Natural killer cell (primary cell): ENCODE measurements around the gene PCP4. TPM values are rescaled to one million over a fixed set of nuclear protein-coding genes. Genes with fewer than 3 reads are reported as not detected.

Experiments
- ATAC-seq, 3 donors: fragments of 150-1000 bp in 2 of 3; fragments of 200-7000 bp in 1 of 3; cut with Tn5 transposase; 1 replicate in 1 of 3; 2 replicates in 2 of 3; pipeline ENCODE4 v1.10.0; 2021; ENCODE audit warnings: mild to moderate bottlenecking in 2 of 3, moderate library complexity in 2 of 3
- DNase-seq, 2 donors: peaks; one replicate each; pipeline versions ENCODE4 v3.0.0 to v3.0.0-alpha.2; 2013 to 2021; ENCODE audit warnings: mixed read lengths in 1 of 2
- H3K27ac ChIP-seq: one replicate; pipeline ENCODE4 v1.5.1; 2013; ENCODE audit warnings: mild to moderate bottlenecking, low read length
- H3K27me3 ChIP-seq: one replicate; pipeline ENCODE4 v1.6.1; 2013; ENCODE audit warnings: low read length; ENCODE audit not compliant: control insufficient read depth, insufficient read depth
- H3K36me3 ChIP-seq: one replicate; pipeline ENCODE4 v1.6.1; 2013; ENCODE audit warnings: low read length; ENCODE audit not compliant: control insufficient read depth, insufficient read depth
- H3K4me1 ChIP-seq: one replicate; pipeline ENCODE4 v1.6.1; 2013; ENCODE audit warnings: low read length; ENCODE audit not compliant: control insufficient read depth, insufficient read depth
- H3K4me3 ChIP-seq: one replicate; pipeline ENCODE4 v1.5.1; 2013; ENCODE audit warnings: low read length
- H3K9me3 ChIP-seq: one replicate; pipeline ENCODE4 v1.6.1; 2013; ENCODE audit warnings: low read length; ENCODE audit not compliant: control insufficient read depth, insufficient read depth
- H3K27ac Mint-ChIP-seq, 2 donors: one replicate each; pipeline ENCODE4 v1.8.0; 2022; ENCODE audit warnings: mild to moderate bottlenecking in 2 of 2, mixed read lengths in 2 of 2, moderate library complexity in 1 of 2
- H3K27me3 Mint-ChIP-seq, 2 donors: one replicate each; pipeline ENCODE4 v1.8.0; 2022; ENCODE audit warnings: low read depth in 2 of 2, mixed read lengths in 2 of 2
- H3K36me3 Mint-ChIP-seq: one replicate; pipeline ENCODE4 v1.8.0; 2022; ENCODE audit warnings: mixed read lengths
- H3K4me1 Mint-ChIP-seq, 2 donors: one replicate each; pipeline ENCODE4 v1.8.0; 2022; ENCODE audit warnings: mixed read lengths in 2 of 2
- H3K4me3 Mint-ChIP-seq: one replicate; pipeline ENCODE4 v1.8.0; 2022; ENCODE audit warnings: mild to moderate bottlenecking, moderate library complexity, mixed read lengths
- H3K9me3 Mint-ChIP-seq, 2 donors: one replicate each; pipeline ENCODE4 v1.8.0; 2022; ENCODE audit warnings: mixed read lengths in 2 of 2
- WGBS: methylation state at CpG from one replicate; pipeline ENCODE4 v1.1.7; 2013; ENCODE audit warnings: missing lambda C conversion rate; ENCODE audit not compliant: insufficient coverage; 5-methylcytosine and 5-hydroxymethylcytosine counted together
- intact Hi-C: fragments of 100-400 bp; cut with micrococcal nuclease; formaldehyde crosslinking; loops from one replicate; pipeline ENCODE4 v1.14.2; 2022
- total RNA-seq, 4 donors: library from RNA; stranded (reverse); fragments of 120-200 nt in 1 of 4; gene quantifications; one replicate each; pipeline versions ENCODE4 v1.2.3 to v1.2.4, GENCODE V29; 2013 to 2022
- TF ChIP-seq, protein P1 (sequence below): fragments of 200-600 bp; IDR thresholded peaks from one replicate; pipeline ENCODE4 v1.8.0; 2022; ENCODE audit warnings: antibody characterized with exemption

The PCP4 gene
- total RNA-seq, 3 donors from 2014 or later (not counting 1 experiment from before 2014, with no cell fraction given): not detected

DNA sequence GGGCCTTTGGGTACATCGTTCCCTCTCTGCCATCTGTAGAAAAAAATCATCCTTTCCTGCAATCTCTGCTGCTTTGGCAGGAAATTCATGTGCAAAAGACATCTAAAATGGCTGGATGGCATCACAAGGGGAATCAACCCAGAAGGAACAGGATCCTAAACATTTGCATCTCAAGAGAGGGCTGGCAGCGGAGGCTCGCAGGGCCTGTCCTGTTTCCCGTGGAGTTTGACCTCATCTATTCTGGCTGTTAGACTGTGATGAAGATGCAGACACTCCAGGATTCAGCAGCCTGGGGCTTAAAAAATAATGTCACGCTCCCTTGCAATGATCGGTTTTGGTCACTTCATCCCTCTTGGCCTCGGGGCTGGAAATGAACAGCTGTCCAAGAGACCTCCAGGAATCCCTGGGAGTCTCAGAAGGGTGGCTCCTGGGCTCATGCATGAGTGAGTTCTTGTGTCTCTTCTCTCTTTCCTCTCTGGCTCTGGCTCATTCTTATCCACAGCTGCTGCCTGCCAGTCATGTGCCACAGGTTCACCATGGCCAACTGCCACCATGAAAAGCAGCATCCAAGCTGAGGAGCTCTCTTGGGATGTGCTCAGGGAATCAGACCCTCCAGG lies 16.1 kb upstream of the PCP4 start:
- H3K4me3 Mint-ChIP-seq: no peak overlapping the region
- DNase-seq: no peak

GRCh38 chr21:39852021-39852721 lies 15.1 kb upstream of the PCP4 start:
- WGBS: 44% methylated on average over 5 of the region's 5 CpGs
- no peaks in the 10 kb centered on the region for H3K27me3 Mint-ChIP-seq

More for the DNA sequence above, 16.1 kb upstream of the PCP4 start:
- H3K9me3 Mint-ChIP-seq: peaks cover 0 to 5% of the 10 kb centered on the region in 2 donors
- H3K27ac Mint-ChIP-seq: no peak overlapping the region
- Histone ChIP-seq H3K9me3 (no peaks in the 10 kb centered on the region), H3K27me3 (no peaks in the 10 kb centered on the region), H3K4me1 (no peaks in the 10 kb centered on the region), H3K27ac (no peak overlapping the region), H3K4me3 (no peak overlapping the region), H3K36me3 (no peaks in the 10 kb centered on the region)
- H3K27me3 Mint-ChIP-seq: no peaks in the 10 kb centered on the region
- H3K4me1 Mint-ChIP-seq: no peaks in the 10 kb centered on the region
- TF ChIP-seq, protein P1, sequence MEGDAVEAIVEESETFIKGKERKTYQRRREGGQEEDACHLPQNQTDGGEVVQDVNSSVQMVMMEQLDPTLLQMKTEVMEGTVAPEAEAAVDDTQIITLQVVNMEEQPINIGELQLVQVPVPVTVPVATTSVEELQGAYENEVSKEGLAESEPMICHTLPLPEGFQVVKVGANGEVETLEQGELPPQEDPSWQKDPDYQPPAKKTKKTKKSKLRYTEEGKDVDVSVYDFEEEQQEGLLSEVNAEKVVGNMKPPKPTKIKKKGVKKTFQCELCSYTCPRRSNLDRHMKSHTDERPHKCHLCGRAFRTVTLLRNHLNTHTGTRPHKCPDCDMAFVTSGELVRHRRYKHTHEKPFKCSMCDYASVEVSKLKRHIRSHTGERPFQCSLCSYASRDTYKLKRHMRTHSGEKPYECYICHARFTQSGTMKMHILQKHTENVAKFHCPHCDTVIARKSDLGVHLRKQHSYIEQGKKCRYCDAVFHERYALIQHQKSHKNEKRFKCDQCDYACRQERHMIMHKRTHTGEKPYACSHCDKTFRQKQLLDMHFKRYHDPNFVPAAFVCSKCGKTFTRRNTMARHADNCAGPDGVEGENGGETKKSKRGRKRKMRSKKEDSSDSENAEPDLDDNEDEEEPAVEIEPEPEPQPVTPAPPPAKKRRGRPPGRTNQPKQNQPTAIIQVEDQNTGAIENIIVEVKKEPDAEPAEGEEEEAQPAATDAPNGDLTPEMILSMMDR: no peak
- intact Hi-C loops: no loop called here
- WGBS: 83% methylated on average over 7 of the region's 7 CpGs
- no peaks in the 10 kb centered on the region for H3K36me3 Mint-ChIP-seq
- ATAC-seq: no peak

GRCh38 chr21:39852726-39853500 lies 14.3 kb upstream of the PCP4 start:
- no peak for ATAC-seq
- no peaks in the 10 kb centered on the region for H3K4me1 Mint-ChIP-seq
- peaks cover 0 to 3% of the 10 kb centered on the region in 2 donors for H3K9me3 Mint-ChIP-seq
- no peak overlapping the region for H3K4me3 Mint-ChIP-seq
- WGBS: 88% methylated on average over 14 of the region's 14 CpGs
- intact Hi-C loops: no loop called here
- H3K9me3 ChIP-seq: no peaks in the 10 kb centered on the region
- H3K36me3 Mint-ChIP-seq: no peaks in the 10 kb centered on the region
- H3K27me3 Mint-ChIP-seq: no peaks in the 10 kb centered on the region
- no peak overlapping the region for H3K4me3 ChIP-seq
- H3K36me3 ChIP-seq: no peaks in the 10 kb centered on the region
- H3K27ac ChIP-seq: no peak overlapping the region
- H3K27ac Mint-ChIP-seq: no peak overlapping the region
- TF ChIP-seq, protein P1: no peak
- no peaks in the 10 kb centered on the region for H3K4me1 ChIP-seq
- DNase-seq: no peak
- no peaks in the 10 kb centered on the region for H3K27me3 ChIP-seq

More at GRCh38 chr21:39852021-39852721, 15.1 kb upstream of the PCP4 start:
- Mint-ChIP-seq H3K9me3 (peaks cover 0 to 3% of the 10 kb centered on the region in 2 donors), H3K4me1 (no peaks in the 10 kb centered on the region), H3K27ac (no peak overlapping the region), H3K4me3 (no peak overlapping the region), H3K36me3 (no peaks in the 10 kb centered on the region)
- no peak for DNase-seq
- no peaks in the 10 kb centered on the region for H3K27me3 ChIP-seq
- no peak overlapping the region for H3K27ac ChIP-seq
- H3K36me3 ChIP-seq: no peaks in the 10 kb centered on the region
- no peaks in the 10 kb centered on the region for H3K4me1 ChIP-seq
- H3K4me3 ChIP-seq: no peak overlapping the region
- H3K9me3 ChIP-seq: no peaks in the 10 kb centered on the region
- no peak for ATAC-seq
- TF ChIP-seq, protein P1: no peak
- intact Hi-C loops: no loop called here
